SH-SY5Y (cell line): ENCODE results near the gene PTPRG.

Experiments
- GATA2 ChIP-seq: IDR thresholded peaks from 2 replicates; pipeline ENCODE4 v1.6.1; 2011; ENCODE audit warnings: mild to moderate bottlenecking, low read depth, low read length
- GATA3 ChIP-seq: IDR thresholded peaks from 2 replicates; pipeline ENCODE4 v1.6.1; 2011; ENCODE audit warnings: low read depth, mild to moderate bottlenecking, low read length, moderate library complexity

- no peak for TF ChIP-seq GATA2
- TF ChIP-seq GATA3: no peak
Observed at GRCh38 chr3:61978460-61979419, 417.4 kb downstream of the PTPRG start.
